AG04450 (cell line): ENCODE data around the gene UHRF2. TPM values are rescaled to one million over a fixed set of nuclear protein-coding genes. Genes with fewer than 3 reads are reported as not detected.

Experiments used
- CTCF ChIA-PET: fragments of 300-600, 350-600 bp; formaldehyde crosslinking; extraction: SDS; loops from one replicate; lab custom pipeline; 2022; ENCODE audit warnings: antibody characterized with exemption, inconsistent platforms; lab: Charles Lee
- POLR2A ChIA-PET: fragments of 350-600 bp; formaldehyde crosslinking; extraction: SDS; loops from one replicate; lab custom pipeline; 2021; ENCODE audit warnings: antibody characterized with exemption, inconsistent platforms; lab: Yijun Ruan, JAX
- DNase-seq: peaks from one replicate; pipeline ENCODE4 v3.0.0-alpha.2; 2011; ENCODE audit warnings: low read depth, low spot score
- H3K27ac ChIP-seq: one replicate; pipeline ENCODE4 v1.5.1; 2012; ENCODE audit warnings: low read depth, low read length, control low read depth
- H3K27me3 ChIP-seq: one replicate; pipeline ENCODE4 v1.6.0; 2012; ENCODE audit warnings: low read length; ENCODE audit not compliant: control insufficient read depth, insufficient read depth
- H3K4me3 ChIP-seq: 2 replicates; pipeline ENCODE4 v1.5.1; 2011; ENCODE audit warnings: mild to moderate bottlenecking, low read depth, low read length, control low read depth
- H3K9me3 ChIP-seq: 2 replicates; pipeline ENCODE4 v1.5.1; 2012; ENCODE audit warnings: low read length; ENCODE audit not compliant: control insufficient read depth, insufficient read depth
- polyA plus RNA-seq: library from polyadenylated mRNA; depleted of rRNA; stranded (reverse); fragments of >200 nt; gene quantifications from 2 replicates; pipeline ENCODE4 v1.2.3, GENCODE V29; 2011
- TF ChIP-seq, protein P1 (sequence below): IDR thresholded peaks from 2 replicates; pipeline ENCODE4 v1.5.1; 2011; ENCODE audit warnings: low read depth, low read length, control low read depth, inconsistent platforms

The UHRF2 gene
- polyA plus RNA-seq, 1 experiment: 56.0 TPM

DNA sequence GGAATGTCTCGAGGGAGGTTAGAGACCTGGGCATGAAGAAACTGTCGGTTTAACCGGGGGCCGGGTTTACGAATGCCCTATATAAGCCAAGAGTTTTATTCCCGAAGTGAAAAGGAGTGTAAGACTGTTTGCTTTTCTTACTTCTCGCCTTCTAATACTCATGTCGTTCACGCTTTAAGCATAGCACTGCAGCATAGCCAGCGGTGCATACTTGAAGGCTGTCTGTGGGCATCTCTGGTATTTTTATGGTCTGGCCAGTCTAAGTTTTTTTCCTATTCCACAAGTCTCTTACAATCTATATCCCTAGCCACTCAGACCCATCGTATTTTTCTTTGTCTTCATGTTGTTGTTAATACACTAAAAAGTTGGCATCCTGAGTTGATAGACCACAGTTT lies 1.2 kb downstream of the UHRF2 start:
- Histone ChIP-seq H3K4me3 (peak overlapping the region; percentile 91), H3K27me3 (no peaks in the 10 kb centered on the region), H3K27ac (peak overlapping the region; percentile 63), H3K9me3 (peaks cover 2% of the 10 kb centered on the region; the same call in 1 of the 2 replicates)
- POLR2A ChIA-PET: interaction anchor here (0.7 to 2.3 kb wide), 3 partner anchors 30 to 153 kb away, joined by 5 to 18 read pairs (median 10); no protein-coding TSS in a partner anchor
- CTCF ChIA-PET: interaction anchor here (0.6 to 1.4 kb wide), 3 partner anchors 28 to 155 kb away, joined by 4 read pairs; no protein-coding TSS in a partner anchor
- DNase-seq: peak; percentile 21
- TF ChIP-seq, protein P1, sequence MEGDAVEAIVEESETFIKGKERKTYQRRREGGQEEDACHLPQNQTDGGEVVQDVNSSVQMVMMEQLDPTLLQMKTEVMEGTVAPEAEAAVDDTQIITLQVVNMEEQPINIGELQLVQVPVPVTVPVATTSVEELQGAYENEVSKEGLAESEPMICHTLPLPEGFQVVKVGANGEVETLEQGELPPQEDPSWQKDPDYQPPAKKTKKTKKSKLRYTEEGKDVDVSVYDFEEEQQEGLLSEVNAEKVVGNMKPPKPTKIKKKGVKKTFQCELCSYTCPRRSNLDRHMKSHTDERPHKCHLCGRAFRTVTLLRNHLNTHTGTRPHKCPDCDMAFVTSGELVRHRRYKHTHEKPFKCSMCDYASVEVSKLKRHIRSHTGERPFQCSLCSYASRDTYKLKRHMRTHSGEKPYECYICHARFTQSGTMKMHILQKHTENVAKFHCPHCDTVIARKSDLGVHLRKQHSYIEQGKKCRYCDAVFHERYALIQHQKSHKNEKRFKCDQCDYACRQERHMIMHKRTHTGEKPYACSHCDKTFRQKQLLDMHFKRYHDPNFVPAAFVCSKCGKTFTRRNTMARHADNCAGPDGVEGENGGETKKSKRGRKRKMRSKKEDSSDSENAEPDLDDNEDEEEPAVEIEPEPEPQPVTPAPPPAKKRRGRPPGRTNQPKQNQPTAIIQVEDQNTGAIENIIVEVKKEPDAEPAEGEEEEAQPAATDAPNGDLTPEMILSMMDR: no peak

DNA sequence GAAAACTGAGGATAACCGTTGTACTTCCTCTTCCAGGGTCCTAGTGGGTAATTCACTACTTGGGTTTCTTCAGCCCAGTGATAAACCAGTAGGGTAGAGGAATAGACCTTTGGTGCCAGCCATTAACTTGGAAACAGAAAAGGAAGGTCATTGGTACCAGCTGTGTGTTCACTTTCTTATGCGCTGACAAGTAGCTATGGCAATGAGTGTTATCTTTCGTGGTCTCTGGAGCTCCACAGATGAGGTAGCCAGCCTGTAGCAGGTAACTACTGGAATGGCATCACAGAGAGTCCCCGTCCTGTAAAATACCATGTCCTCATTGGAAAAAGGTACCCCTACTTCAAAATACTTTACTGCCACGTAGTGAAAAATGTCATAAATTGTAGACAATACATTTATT lies 2.3 kb downstream of the UHRF2 start:
- CTCF ChIA-PET: interaction anchor here (0.8 to 1.4 kb wide), 3 partner anchors 60 to 252 kb away, joined by 4 read pairs; no protein-coding TSS in a partner anchor
- Histone ChIP-seq H3K27ac (no peak overlapping the region), H3K4me3 (peak overlapping the region; percentile 91), H3K27me3 (no peaks in the 10 kb centered on the region), H3K9me3 (peaks cover 2% of the 10 kb centered on the region; the same call in 1 of the 2 replicates)
- TF ChIP-seq, protein P1: no peak
- no peak for DNase-seq
- POLR2A ChIA-PET: no interaction called here

DNA sequence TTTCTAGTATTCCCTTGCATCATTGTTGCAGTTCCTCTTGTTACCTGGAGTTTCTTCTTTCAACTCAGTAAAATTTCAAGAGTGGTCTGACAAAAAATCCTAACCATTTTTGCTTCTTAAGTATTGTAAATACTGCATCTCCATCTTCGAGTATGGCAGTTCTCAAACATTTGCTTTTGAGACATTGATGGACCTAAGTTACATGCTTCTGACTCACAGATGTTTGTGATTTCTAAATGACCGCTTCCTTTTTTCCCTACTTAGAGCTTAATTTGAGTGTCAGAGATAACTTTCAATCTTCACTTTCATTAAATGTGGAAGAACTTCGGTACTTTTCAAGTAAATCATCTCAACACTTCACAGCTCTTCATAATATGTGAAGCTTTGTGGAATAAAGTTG lies 4.2 kb downstream of the UHRF2 start:
- Histone ChIP-seq H3K27ac (no peak overlapping the region), H3K27me3 (no peaks in the 10 kb centered on the region), H3K9me3 (peaks cover 2% of the 10 kb centered on the region; the same call in 1 of the 2 replicates), H3K4me3 (no peak overlapping the region)
- POLR2A ChIA-PET: interaction anchor here (0.6 kb wide), 1 partner anchor 70 kb away, joined by 3 read pairs; no protein-coding TSS in a partner anchor
- no peak for DNase-seq
- CTCF ChIA-PET: no interaction called here
- TF ChIP-seq, protein P1: no peak

DNA sequence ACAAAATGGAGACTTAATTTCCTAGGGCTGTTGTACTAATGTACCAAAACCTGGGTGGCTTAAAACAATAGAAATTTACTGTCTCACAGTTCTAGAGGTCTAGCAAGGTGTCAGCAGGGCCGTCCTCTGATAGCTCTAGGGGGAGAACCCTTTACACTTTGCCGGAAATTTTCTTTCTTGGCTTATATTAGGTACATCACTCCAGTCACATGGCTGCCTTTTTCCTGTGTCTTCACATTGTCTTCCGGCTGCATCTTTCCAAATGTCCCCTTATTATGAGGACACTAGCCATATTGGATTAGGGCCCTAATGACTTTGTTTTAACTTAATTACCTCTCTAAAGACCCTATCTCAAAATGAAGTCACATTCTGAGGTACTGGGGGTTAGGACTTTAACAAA lies 5.8 kb downstream of the UHRF2 start:
- no peak for DNase-seq
- Histone ChIP-seq H3K27ac (no peak overlapping the region), H3K9me3 (no peaks in the 10 kb centered on the region; the same call in 1 of the 2 replicates), H3K4me3 (no peak overlapping the region), H3K27me3 (no peaks in the 10 kb centered on the region)
- TF ChIP-seq, protein P1: no peak
- POLR2A ChIA-PET: no interaction called here
- CTCF ChIA-PET: interaction anchor here (1.6 kb wide), 1 partner anchor 65 kb away, joined by 8 read pairs; no protein-coding TSS in a partner anchor

DNA sequence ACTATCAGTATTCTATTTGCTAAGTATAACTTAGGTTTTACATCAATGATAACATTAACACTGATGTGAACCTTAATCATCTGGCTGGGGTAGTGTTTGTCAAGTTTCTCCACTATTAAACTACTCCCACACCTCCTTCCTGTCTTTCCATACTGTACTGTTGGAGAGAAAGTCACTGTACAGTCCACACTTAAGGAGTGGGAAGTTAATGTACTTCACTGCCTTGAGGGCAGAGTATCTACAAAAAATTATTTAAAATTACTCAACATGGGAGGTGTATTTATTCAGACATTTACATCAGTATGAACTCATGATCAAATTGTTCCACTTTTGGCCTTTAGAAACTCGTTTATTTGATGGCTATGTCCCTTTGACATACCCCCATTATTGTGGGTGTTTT lies 11.9 kb downstream of the UHRF2 start:
- ChIA-PET POLR2A (no interaction called here), CTCF (interaction anchor here (0.6 kb wide), 1 partner anchor 67 kb away, joined by 6 read pairs; no protein-coding TSS in a partner anchor)
- TF ChIP-seq, protein P1: no peak
- Histone ChIP-seq H3K27ac (no peak overlapping the region), H3K4me3 (no peak overlapping the region), H3K27me3 (no peaks in the 10 kb centered on the region), H3K9me3 (no peaks in the 10 kb centered on the region)
- no peak for DNase-seq
